Liver (tissue), 9 donors: Measurements from ENCODE around the gene FBN2. TPM values are rescaled to one million over a fixed set of nuclear protein-coding genes. Genes with fewer than 3 reads are reported as not detected.

Experiments
- DNase-seq: peaks from one replicate; pipeline ENCODE4 v3.0.0-alpha.2; 2017; ENCODE audit warnings: low spot score
- H3K27ac ChIP-seq, 2 donors: one replicate each; pipeline ENCODE4 v1.7.0; 2013; ENCODE audit warnings: inconsistent platforms in 2 of 2, low read length in 2 of 2, control low read depth in 1 of 2, low read depth in 1 of 2, mild to moderate bottlenecking in 1 of 2
- H3K27me3 ChIP-seq, 4 donors: one replicate each; pipeline versions ENCODE4 v1.6.1 to v1.7.0; 2013; ENCODE audit warnings: low read length in 3 of 4, inconsistent platforms in 1 of 4, mild to moderate bottlenecking in 1 of 4, moderate library complexity in 1 of 4; ENCODE audit not compliant: control insufficient read depth in 4 of 4, insufficient read depth in 4 of 4
- H3K36me3 ChIP-seq, 4 donors: one replicate each; pipeline versions ENCODE4 v1.6.1 to v1.7.0; 2013; ENCODE audit warnings: low read length in 3 of 4, mild to moderate bottlenecking in 3 of 4, low read depth in 1 of 4, moderate library complexity in 1 of 4; ENCODE audit not compliant: control insufficient read depth in 4 of 4, insufficient read depth in 3 of 4
- H3K4me1 ChIP-seq, 4 donors: one replicate each; pipeline versions ENCODE4 v1.6.1 to v1.7.0; 2013; ENCODE audit warnings: low read length in 3 of 4, mild to moderate bottlenecking in 3 of 4, moderate library complexity in 1 of 4; ENCODE audit not compliant: control insufficient read depth in 4 of 4, insufficient read depth in 4 of 4
- H3K4me3 ChIP-seq, 3 donors: one replicate each; pipeline versions ENCODE4 v1.6.1 to v1.7.0; 2013; ENCODE audit warnings: low read length in 3 of 3, control low read depth in 1 of 3, low read depth in 1 of 3, mild to moderate bottlenecking in 1 of 3
- H3K9ac ChIP-seq, 2 donors: one replicate each; pipeline ENCODE4 v1.7.0; 2013; ENCODE audit warnings: low read length in 2 of 2, mild to moderate bottlenecking in 2 of 2, moderate library complexity in 2 of 2, control low read depth in 1 of 2, low read depth in 1 of 2
- H3K9me3 ChIP-seq, 4 donors: one replicate each; pipeline versions ENCODE4 v1.6.1 to v1.7.0; 2013; ENCODE audit warnings: low read length in 3 of 4; ENCODE audit not compliant: control insufficient read depth in 4 of 4
- CTCF ChIP-seq: fragments of 150-350 bp; IDR thresholded peaks from 2 replicates; pipeline ENCODE4 v1.5.1; 2017; ENCODE audit warnings: improper control_type of control experiment, low read depth, low read length; ENCODE audit not compliant: missing input control
- EGR1 ChIP-seq, 2 donors: IDR thresholded peaks; 2 replicates each; pipeline ENCODE4 v1.6.1; 2016 to 2018; ENCODE audit warnings: antibody characterized with exemption in 2 of 2, low read depth in 2 of 2
- FOXA1 ChIP-seq: IDR thresholded peaks from 2 replicates; pipeline ENCODE4 v1.6.1; 2016; ENCODE audit warnings: antibody characterized with exemption
- FOXA2 ChIP-seq: IDR thresholded peaks from 2 replicates; pipeline ENCODE4 v1.6.1; 2016; ENCODE audit warnings: antibody characterized with exemption
- GABPA ChIP-seq, 2 donors: IDR thresholded peaks in 1 of 2; conservative IDR thresholded peaks in 1 of 2; 2 replicates each; pipeline ENCODE4 v1.6.1; 2016; ENCODE audit warnings: antibody characterized with exemption in 2 of 2, mild to moderate bottlenecking in 1 of 2, moderate library complexity in 1 of 2
- HNF4G ChIP-seq: IDR thresholded peaks from 2 replicates; pipeline ENCODE4 v1.6.1; 2016; ENCODE audit warnings: antibody characterized with exemption
- MAX ChIP-seq: IDR thresholded peaks from 2 replicates; pipeline ENCODE4 v1.6.1; 2016; ENCODE audit warnings: antibody characterized with exemption
- NR2F2 ChIP-seq: IDR thresholded peaks from 2 replicates; pipeline ENCODE4 v1.6.1; 2016; ENCODE audit warnings: antibody characterized with exemption
- RAD21 ChIP-seq, 2 donors: IDR thresholded peaks; 2 replicates each; pipeline ENCODE4 v1.6.1; 2016; ENCODE audit warnings: antibody characterized with exemption in 2 of 2, mild to moderate bottlenecking in 2 of 2
- REST ChIP-seq: IDR thresholded peaks from 2 replicates; pipeline ENCODE4 v1.6.1; 2016; ENCODE audit warnings: antibody characterized with exemption, mild to moderate bottlenecking
- RXRA ChIP-seq, 2 donors: IDR thresholded peaks; 2 replicates each; pipeline ENCODE4 v1.6.1; 2017 to 2018; ENCODE audit warnings: antibody characterized with exemption in 2 of 2, mild to moderate bottlenecking in 1 of 2
- SP1 ChIP-seq: IDR thresholded peaks from 2 replicates; pipeline ENCODE4 v1.6.1; 2018; ENCODE audit warnings: antibody characterized with exemption, mild to moderate bottlenecking
- TAF1 ChIP-seq: conservative IDR thresholded peaks from 2 replicates; pipeline ENCODE4 v1.6.1; 2016; ENCODE audit warnings: antibody characterized with exemption, mild to moderate bottlenecking
- YY1 ChIP-seq: IDR thresholded peaks from 2 replicates; pipeline ENCODE4 v1.6.1; 2016; ENCODE audit warnings: antibody characterized with exemption, mild to moderate bottlenecking
- WGBS: extraction: QIAGEN DNeasy Blood & Tissue Kit; methylation state at CpG from one replicate; pipeline ENCODE4 v1.1.7; 2013; 5-methylcytosine and 5-hydroxymethylcytosine counted together
- polyA plus RNA-seq, 2 donors: library from polyadenylated mRNA; stranded (reverse) in 1 of 2; unstranded in 1 of 2; fragments of 200-250 nt in 1 of 2; fragments of >200 nt in 1 of 2; fragmentation: Nextera tagmentation in 1 of 2; extraction: Ambion mirVana in 1 of 2; gene quantifications; one replicate each; pipeline versions ENCODE4 v1.2.1 to v1.2.3, GENCODE V29; 2013 to 2015
- total RNA-seq, 2 donors: library from RNA; depleted of rRNA; stranded (reverse); fragments of >200 nt; gene quantifications; one replicate each; pipeline ENCODE4 v1.2.3, GENCODE V29; 2014
- TF ChIP-seq, protein P1 (sequence below): IDR thresholded peaks from 2 replicates; pipeline ENCODE4 v1.6.1; 2016; ENCODE audit warnings: antibody characterized with exemption
- TF ChIP-seq, protein P2 (sequence below): IDR thresholded peaks from 2 replicates; pipeline ENCODE4 v1.6.1; 2016; ENCODE audit warnings: antibody characterized with exemption
- donor health status: healthy.
- donor health status: healthy.
- donor health status: healthy.
- donor health status: healthy.
- donor health status: healthy.

FBN2 gene
- total and polyA plus RNA-seq, 4 donors = 0.08 to 4.1 (median 0.47) TPM

DNA sequence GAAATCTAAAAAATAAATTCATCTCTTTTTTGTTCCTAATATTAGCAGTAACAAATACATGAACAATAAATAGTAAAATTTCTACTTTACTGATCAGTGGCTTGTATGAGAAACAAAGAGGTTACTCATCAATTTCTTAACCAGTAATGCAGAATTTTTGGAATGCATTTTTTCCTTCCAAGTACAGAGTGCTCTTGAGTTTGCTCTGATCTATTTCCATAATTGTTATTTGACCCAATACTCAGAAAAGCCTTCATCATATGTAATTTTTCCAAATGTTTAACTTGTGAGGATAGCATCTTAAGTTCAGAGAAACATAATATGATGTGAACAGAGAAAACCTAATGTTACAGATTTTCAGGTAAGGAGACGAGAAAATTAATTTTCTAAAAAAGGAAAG is 47.3 kb downstream of the FBN2 start (continued):
- no peak for TF ChIP-seq MAX
- TF ChIP-seq, protein P1, sequence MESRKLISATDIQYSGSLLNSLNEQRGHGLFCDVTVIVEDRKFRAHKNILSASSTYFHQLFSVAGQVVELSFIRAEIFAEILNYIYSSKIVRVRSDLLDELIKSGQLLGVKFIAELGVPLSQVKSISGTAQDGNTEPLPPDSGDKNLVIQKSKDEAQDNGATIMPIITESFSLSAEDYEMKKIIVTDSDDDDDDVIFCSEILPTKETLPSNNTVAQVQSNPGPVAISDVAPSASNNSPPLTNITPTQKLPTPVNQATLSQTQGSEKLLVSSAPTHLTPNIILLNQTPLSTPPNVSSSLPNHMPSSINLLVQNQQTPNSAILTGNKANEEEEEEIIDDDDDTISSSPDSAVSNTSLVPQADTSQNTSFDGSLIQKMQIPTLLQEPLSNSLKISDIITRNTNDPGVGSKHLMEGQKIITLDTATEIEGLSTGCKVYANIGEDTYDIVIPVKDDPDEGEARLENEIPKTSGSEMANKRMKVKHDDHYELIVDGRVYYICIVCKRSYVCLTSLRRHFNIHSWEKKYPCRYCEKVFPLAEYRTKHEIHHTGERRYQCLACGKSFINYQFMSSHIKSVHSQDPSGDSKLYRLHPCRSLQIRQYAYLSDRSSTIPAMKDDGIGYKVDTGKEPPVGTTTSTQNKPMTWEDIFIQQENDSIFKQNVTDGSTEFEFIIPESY = no peak

- Histone ChIP-seq H3K36me3 (no peaks in the 10 kb centered on the region), H3K9ac (no peak overlapping the region), H3K4me1 (no peaks in the 10 kb centered on the region), H3K9me3 (no peaks in the 10 kb centered on the region), H3K4me3 (no peak overlapping the region), H3K27ac (no peak overlapping the region), H3K27me3 (peaks cover 0 to 3% (median 0%) of the 10 kb centered on the region in 4 donors)
- TF ChIP-seq CTCF (no peak), HNF4G (no peak), RAD21 (IDR thresholded peaks at IDR 0.05) (no peak), REST (no peak), FOXA2 (no peak), YY1 (no peak), NR2F2 (no peak), GABPA (IDR thresholded peaks at IDR 0.05 in 1 of 2, conservative IDR thresholded peaks at IDR 0.05 in 1 of 2) (no peak), EGR1 (IDR thresholded peaks at IDR 0.05; ENCODE audit: low read depth in 2 of 2) (no peak), SP1 (no peak), FOXA1 (no peak), RXRA (IDR thresholded peaks at IDR 0.05) (no peak), TAF1 (no peak)
- TF ChIP-seq, protein P2, sequence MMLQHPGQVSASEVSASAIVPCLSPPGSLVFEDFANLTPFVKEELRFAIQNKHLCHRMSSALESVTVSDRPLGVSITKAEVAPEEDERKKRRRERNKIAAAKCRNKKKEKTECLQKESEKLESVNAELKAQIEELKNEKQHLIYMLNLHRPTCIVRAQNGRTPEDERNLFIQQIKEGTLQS = no peak
- WGBS = 85% methylated on average over 3 of the region's 3 CpGs
- no peak for DNase-seq
Observed at GRCh38 chr5:128487041-128487440, 51.0 kb downstream of the FBN2 start.
